Anterior cingulate cortex (tissue), 58 donors: ENCODE data around the gene THEMIS.
A peak's percentile ranks its signal among the peaks of the same experiment; 100 is the strongest.
"Not testable (repeated sequence)": the region's sequence is repeated elsewhere in the genome, so short reads cannot be mapped to it uniquely, and the experiment has no call there.

Experiments
- DNase-seq, 58 donors: peaks; one replicate each; lab custom pipeline; 2025; lab: John Stamatoyannopoulos, UW

Gene THEMIS

DNA sequence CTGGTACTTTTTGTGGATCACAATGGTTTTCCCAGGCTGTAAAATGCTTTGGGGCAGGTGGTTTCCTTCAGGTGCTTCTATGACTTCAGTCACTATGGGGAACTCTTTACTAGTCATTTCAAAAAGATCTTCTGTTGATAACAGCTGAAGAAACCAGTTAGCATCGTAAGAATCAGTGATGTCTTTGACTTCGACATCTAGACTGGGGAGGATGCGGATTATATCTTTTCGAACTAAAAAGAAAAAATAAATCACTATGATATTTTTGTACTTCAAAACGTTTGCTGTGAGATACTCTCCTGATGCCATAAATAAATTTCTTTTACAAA is 87.2 kb downstream of the THEMIS start:
- no peak for DNase-seq

DNA sequence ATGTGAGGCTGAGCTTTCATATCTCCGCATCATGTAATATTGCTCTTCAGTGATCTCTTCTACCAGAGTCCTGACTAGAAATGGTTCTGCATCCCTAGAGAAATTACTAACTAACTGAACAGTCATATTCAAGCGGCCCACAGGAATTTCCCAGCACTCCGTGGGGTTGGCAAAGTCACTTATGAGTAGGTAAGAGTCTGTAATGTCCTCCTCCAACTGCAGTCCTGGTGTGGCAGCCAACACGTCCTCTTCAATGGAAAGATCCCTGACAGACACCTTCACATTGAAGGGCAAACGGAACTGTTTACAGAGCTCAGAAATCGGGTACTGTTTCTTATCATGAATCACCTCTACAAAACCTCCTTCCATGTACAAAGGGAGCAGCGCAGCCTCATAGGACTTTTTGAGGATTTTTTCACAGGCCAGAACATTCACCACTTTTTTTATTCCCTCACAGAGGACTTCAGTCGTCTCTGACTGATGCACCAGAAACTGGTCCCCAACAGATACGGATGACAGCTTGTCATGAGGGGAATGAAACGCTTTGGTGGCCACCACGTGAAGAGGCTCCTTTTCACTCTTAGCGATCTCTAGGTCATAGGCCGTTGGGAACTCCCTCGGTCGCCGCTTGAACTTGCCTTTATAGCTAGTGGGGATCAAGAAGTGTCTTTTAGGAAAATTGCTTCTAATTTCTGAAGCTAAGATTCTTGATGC is 87.7 kb downstream of the THEMIS start:
- no peak for DNase-seq

DNA sequence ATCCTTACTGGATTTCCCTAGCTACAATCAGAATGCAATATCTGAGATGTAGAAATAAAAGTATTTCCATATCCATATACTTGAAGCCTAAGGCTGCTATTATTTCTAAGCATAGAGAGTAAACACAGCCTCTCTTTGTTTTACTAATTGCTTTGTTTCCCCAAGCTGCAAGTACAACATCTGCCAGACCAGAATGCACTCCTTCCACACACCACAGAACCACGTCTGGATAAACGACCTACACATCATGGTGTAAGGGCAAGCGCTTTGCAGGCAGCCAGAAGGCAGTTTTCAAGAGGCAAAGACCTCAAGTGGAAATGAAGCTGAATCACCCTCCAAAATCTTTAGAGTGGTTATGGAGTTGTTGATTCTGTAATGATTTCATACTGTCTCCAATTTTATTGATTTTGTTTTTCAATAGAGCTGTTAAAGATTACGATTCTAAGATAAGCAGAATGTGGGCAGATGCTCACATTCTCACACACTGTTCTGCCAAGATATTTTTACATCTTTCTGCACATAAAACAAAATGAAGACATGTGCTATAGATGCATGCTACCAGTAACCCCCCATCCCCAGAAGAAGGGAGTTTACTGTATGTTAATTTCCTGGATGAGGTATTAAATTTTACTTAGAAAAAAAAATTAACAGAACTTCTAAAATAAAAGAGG is 88.8 kb downstream of the THEMIS start:
- DNase-seq = peak in 1 of 58 donors; percentile 6

DNA sequence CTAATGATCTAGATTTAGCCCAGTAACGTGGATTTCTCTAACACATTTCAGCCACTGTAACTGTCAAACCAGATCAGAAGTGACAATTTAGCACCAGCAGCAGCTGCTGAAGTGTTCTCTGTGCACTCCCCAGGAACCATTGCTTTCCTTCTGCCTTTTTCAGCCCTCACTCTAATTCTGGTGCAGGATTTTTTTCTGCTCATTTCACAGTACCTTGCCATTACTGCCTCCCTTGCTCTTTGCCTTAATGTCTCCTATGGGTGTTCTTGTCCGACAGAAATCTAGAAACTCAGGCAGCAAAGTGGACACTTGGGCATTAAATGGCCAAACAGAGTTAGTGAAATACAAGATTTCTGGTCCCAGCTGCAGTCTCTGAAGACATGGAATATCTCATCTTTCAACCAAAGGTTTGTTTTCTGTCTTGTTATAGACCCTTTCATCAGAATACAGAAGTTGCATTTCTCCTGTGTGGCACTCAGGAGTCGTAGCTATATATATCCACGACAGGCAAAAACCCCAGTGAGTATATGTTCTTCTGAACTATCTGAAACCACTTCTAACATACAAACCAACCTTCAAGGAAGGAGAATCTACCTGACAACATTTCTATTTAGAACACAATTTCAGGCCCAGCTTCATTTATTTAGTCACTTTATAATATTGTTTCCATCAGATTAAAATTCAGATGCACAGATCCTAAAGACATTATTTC is 92.9 kb downstream of the THEMIS start:
- DNase-seq = no peak

DNA sequence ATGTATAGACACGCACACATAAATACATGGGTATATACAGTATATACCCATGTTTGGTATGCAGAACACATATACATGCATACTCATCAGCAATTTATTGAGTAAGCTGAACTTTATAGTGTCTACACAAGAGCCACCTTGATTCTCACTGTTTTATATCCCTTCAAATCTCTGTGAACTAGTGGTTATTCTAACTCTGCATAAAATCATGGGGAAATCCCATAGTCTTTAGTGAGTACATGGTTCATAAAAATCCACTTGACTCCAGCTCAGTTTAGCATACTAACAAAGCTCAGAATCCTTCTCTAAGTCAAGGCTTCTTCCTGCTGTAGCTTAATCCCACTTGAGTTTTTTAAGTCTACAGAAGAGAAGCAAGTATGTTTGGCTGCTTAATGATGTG is 104.1 kb downstream of the THEMIS start:
- no peak for DNase-seq

DNA sequence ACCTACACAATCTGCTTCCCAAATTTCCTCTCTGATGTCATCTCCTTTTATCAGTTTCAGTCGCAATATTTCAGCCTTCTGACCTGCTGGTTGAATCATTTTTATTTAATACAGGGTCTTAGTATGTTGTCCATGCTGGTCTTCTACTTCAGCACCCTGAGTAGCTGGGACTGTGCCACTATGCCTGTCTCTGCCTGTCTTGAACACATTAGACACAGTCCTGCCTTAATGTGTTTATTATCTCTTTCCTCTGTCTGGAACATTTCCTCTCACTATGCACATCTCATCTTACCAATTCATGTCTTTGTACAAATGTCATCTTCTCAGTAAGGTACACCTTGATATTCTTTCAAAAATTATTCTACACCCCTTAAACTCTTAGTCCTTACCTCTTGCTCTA is 106.5 kb downstream of the THEMIS start:
- DNase-seq = no peak

DNA sequence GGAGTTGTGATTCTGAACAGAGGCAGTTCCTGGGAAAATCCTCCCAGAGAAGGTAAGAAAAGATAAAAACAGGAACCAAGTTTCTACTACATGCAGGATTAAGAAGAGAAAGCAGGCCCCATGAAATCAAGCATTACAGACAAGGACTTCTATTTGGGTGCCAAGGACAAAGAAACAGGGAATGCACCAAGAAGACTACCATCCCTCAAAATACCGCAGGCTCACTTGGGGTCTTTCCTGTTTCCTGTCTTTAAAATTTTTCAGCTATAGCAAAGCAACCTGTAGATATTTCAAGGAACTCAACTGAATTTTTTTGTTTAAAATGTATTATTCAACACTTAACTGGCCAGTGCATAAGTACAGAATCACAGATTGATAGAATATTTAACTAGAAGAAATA is 107.5 kb downstream of the THEMIS start:
- no peak for DNase-seq

DNA sequence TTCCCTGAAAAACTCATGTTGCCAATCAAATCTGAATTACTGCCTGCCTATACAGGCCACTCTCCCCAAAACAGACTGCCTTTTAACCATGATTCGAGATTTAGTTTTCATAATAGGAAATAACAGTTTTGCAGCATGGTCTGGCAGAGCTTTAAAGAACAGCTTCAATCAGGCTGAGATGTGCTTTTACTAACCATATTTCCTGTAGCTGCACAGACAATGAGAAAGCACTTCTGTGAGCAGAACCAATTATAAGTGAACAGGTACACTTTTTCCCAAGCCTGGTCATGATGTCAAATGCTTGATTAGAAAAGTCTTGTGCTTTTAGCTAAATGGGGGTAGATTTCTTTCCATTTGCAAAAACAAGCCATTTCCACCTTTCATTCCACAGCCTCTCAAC is 108.2 kb downstream of the THEMIS start:
- no peak for DNase-seq

DNA sequence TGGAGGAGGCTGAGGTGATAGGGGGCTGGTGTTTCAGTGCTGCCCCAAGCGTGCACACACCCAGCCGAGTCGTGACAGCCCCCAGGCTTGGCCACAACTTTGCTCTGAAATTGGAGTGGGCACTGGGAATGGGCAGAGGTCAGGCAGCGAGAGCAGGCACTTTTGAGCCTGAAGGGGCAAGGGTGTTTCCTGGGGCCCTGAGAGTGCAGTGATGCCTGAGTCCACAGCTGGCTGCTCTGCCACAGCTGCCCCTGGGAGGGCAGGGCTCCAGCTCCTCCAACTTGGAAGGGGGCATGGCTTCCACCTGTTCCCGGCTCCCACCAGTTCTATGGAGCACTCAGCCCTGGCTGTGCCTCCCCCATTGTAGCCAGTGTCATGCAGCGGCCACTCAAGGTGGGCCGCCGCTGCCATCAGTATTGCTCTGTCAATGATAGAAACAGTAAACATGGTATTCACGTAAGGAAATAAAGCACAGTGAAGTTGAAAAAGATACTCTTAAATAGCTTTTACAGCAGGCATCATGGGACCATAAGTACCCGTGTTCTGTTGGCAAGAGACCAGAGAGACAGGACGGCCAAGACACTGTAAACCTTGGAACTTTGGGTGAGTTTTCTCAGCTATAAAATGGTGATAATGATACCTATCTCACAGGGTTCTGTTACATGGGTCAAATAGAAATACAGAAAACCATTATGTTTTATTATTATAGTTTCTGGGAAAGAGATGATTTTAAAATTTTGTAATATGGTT is 108.9 kb downstream of the THEMIS start:
- DNase-seq = no peak

DNA sequence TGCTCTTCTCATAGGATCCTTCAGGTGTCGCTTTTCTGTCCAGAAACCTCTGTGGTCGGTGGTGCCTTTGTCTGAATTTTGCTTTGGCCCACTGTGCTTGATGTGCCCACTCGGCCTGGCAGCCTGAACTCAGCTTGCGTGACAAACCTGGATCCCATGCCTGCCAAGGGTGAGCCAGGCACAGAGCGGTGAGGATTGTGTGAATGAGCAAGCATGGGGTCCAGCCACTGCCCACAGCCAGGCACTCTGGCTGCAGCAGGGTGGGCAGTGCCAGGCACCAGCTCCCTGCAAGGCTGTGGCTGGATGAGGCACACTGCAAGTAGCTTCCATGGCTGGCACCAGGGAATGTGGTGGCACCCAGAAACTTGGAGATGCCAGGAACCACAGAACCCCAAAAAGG is 110.3 kb downstream of the THEMIS start:
- no peak for DNase-seq

DNA sequence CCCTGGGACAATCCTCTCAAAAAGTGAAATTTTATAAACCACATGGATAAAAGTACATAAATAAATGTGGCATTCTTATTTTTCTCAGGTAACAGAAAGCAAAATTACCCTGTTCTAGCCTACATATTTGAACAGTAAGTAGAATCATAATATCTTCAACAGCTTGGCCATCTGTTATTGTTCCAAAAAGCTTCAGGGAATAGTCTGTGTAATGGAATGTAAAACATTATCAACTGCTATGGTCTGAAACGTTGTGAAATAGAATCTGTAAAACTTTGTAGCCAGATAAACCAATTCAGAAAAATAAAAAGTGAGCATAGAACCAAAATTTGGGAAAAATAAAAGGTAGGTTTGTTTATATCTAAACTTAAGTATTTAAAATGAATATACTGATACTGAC is 114.7 kb downstream of the THEMIS start:
- no peak for DNase-seq

DNA sequence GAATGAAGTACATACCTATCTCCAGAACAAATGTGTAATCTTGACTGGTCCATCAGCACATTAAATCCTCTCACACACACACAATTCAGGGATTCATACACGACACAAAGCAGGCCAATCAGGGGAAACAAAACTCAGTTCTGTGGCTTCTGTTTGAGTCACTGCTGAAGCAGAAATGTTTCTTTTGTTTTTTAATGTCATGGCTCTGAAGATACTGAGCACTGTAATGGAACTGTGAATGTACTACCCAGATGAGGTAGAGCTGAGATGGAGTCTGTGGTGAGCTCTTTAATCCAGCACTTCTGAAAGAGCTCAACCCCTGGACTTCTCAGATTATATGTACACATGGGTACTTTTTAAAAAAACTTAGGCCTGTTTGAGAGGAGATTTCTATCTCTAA is 116.4 kb downstream of the THEMIS start:
- no peak for DNase-seq

DNA sequence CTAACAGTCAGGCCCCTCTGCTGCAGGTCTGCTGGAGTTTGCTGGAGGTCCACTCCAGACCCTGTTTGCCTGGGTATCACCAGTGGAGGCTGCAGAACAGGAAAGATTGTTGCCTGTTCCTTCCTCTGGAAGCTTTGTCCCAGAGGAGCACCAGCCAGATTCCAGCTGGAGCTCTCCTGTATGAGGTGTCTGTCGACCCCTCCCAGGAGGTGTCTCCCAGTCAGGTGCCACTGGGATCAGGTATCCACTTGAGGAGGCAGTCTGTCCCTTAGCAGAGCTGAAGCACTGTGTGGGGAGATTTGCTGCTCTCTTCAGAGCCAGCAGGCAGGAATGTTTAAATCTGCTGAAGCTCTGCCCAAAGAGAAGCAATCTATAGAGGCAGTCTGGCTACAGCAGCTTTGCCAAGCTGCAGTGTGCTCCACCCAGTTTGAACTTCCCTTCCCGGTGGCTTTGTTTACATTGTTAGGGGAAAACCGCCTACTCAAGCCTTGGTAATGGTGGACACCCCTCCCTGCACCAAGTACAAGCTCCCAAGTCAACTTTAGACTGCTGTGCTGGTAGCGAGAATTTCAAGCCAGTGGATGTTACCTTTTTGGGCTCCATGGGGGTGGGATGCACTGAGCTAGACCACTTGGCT is 119.1 kb downstream of the THEMIS start:
- not testable (repeated sequence) for DNase-seq

DNA sequence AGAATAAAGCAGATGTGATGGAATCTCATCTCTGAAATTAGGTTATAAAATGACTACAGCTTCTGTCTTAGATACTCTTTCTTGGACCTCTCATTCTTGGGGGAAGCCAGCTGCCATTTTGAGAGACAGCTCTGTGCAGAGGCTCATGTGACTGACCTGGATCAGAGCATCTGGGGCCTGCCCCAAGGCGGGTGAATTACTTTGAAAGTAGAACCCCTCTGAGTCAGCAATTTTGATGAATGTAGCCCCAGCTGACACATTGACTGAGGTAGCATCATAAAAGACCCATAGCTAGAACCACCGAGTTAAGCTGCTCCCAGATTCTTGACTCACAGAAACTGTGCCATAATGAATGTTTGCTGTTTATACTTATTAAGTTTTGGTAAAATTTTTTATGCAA is 124.5 kb downstream of the THEMIS start:
- DNase-seq = no peak

DNA sequence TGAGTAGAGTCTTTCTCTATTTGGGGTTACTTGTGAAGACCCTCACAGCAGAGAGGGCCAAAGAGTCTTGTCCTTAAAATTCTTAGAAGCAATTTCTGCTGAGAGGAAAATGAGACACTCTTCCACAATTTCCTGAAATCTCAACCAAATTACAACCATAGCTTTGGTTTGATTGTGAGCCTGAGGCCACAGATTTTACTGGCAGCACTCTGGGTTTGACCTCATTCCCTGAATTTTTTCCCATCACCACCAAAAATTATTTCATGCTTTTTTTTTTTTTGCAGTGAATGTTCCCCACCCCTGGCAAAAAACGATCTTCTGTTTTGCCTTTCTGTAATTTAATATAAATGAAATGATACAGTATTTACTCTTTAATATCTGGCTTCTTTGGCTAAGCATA is 125.5 kb downstream of the THEMIS start:
- DNase-seq = no peak

DNA sequence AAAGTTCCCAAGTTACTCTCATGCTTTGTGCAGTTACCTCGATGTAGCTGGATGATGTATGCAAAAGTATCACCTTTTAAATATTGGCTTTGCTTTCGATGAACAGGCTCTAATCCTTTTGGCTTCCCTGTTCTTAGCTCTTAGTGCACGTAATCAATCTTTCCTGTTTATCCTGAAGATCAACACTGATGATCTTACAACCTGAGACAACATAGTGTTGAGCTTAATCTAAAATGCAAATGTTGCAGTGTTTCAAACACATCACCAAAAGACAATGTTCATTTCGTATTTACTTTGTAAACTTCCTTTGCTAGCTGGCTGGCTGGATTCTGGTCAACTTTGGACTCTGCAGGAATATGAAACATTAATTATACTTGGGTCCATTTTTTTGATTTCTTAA is 132.1 kb downstream of the THEMIS start:
- no peak for DNase-seq

DNA sequence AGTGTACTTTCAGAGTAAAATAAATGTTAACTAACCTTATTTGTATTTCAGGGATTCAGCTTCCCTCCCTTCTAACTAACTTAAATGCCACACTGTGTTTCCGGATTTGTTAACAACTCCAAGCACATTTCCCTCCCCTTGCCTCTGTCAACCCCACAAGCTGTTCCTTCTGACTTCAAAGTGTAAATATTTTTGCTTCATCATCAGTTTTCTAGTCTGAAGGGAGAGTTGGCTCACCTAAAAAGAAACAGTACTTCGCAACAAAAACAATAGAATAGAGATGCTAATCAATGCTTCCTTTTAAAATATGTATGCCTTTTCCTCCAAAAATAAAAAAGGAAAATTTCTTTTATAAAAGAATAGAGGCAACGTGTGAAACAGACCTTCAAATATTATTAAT is 132.6 kb downstream of the THEMIS start:
- no peak for DNase-seq

DNA sequence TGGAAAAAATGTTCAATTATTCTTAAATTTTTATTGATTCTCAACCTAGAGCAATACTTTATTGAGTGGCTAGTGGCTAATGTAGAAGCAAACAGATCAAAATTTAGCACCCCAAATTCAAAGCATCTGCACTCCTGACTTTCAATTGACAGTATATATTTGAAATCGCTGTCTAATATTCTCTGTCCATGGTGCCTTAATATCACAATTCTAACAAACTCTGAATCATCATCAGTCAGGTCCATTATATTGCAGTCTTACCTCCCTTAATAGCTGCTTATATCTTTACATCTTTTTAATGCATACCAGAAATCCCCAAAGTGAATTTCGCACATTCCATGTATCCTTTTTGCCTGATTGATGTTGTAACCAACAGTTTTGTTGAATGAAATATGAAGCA is 134.9 kb downstream of the THEMIS start:
- no peak for DNase-seq

DNA sequence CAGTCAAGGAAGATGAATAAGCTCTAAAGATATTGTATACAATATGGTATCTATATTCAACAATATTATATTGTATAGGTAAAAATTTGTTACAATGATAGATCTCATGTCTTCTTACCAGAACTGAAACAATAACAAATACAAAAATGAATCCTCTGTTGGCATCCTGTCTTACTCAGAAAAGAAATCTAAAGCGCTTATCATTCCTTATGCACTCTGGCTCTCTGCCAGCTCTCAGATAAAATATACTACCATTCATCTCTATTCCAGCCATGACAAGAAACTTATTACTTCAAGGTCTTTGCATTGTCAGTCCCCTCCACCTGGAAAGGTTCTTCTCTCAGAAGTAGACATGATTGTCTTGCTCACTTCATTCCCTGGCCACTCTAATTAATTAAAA is 138.6 kb downstream of the THEMIS start:
- DNase-seq = no peak

DNA sequence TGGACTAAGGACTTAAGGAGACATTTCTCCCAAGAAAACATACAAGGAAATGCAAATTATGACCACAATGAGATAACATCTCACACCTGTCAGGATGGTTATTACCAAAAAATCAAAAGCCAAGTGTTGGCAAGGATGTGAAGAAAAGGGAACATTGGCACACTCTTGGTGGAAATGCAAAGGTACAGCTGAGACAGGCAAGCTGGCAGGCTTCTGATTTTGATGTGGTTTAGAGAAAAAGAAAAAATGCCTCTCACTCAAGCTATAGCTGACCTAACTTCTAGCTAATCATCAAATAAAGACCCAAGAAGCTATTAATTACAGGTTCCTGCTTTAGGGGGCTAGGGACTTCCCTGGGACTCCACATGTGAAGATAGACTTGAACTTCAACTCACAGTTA is 139.8 kb downstream of the THEMIS start:
- peak in 2 of 58 donors; percentile 0 to 27 for DNase-seq

DNA sequence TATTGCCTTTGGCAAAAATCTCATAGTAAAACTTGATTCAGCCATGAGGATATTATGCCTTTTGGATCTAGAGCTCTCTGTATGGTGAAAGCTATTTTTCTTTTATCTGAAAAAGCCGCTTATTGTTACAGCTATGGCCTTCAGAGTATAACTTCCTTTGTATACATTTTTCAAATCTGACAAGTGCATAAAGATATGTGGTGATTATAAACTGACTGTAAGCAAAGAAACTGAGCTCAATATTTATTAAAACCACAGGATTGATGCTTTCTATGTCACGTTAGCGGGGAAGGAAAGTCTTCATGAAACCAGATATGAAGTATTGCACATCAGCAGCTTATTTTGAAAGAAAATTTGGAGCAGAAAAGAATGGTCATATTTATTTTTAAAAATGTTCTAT is 151.8 kb downstream of the THEMIS start:
- no peak for DNase-seq
